Transverse colon (tissue), 4 donors: ENCODE measurements around the gene TNS3. TPM values are rescaled to one million over a fixed set of nuclear protein-coding genes. Genes with fewer than 3 reads are reported as not detected.

Experiments used
- DNase-seq: peaks from one replicate; pipeline ENCODE4 v3.0.0-alpha.2; 2019
- H3K27ac ChIP-seq, 4 donors: fragments of 200-600 bp; sonication (generic); 2 replicates each; pipeline ENCODE4 v1.5.1; 2016 to 2018; ENCODE audit warnings: inconsistent platforms in 4 of 4
- H3K27me3 ChIP-seq: fragments of 200-600 bp; sonication (generic); 2 replicates; pipeline ENCODE4 v1.5.1; 2017; ENCODE audit warnings: inconsistent platforms
- H3K36me3 ChIP-seq, 4 donors: fragments of 200-600 bp; sonication (generic); 2 replicates each; pipeline ENCODE4 v1.5.1; 2017 to 2019; ENCODE audit warnings: inconsistent platforms in 4 of 4
- H3K4me1 ChIP-seq, 4 donors: fragments of 200-600 bp; sonication (generic); 2 replicates each; pipeline ENCODE4 v1.5.1; 2017 to 2020; ENCODE audit warnings: inconsistent platforms in 4 of 4
- H3K4me3 ChIP-seq, 4 donors: fragments of 200-600 bp; sonication (generic); 1 replicate in 1 of 4; 2 replicates in 3 of 4; pipeline versions ENCODE4 v1.5.1 to v1.6.1; 2017 to 2019; ENCODE audit warnings: inconsistent platforms in 4 of 4
- H3K9me3 ChIP-seq, 2 donors: fragments of 200-600 bp; sonication (generic); 2 replicates each; pipeline ENCODE4 v1.5.1; 2017 to 2019; ENCODE audit warnings: inconsistent platforms in 2 of 2
- CTCF ChIP-seq, 5 experiments: fragments of 200-600 bp in 3 of 5; fragments of 450-650 bp in 2 of 5; sonication (generic) in 3 of 5; IDR thresholded peaks; 1 replicate in 2 of 5; 2 replicates in 3 of 5; pipeline ENCODE4 v1.5.1; 2016 to 2017; ENCODE audit warnings: antibody characterized with exemption in 5 of 5, inconsistent platforms in 3 of 5, mild to moderate bottlenecking in 2 of 5, moderate library complexity in 1 of 5
- EP300 ChIP-seq: sonication (generic); formaldehyde crosslinking; IDR thresholded peaks from one replicate; pipeline ENCODE4 v1.6.1; 2017; ENCODE audit warnings: antibody characterized with exemption, low read depth
- POLR2A ChIP-seq: fragments of 450-650 bp; IDR thresholded peaks from one replicate; pipeline ENCODE4 v1.6.1; 2016; ENCODE audit warnings: antibody characterized with exemption, mild to moderate bottlenecking, moderate library complexity
- POLR2AphosphoS5 ChIP-seq, 3 donors: sonication (generic); formaldehyde crosslinking; IDR thresholded peaks; one replicate each; pipeline ENCODE4 v1.6.1; 2016; ENCODE audit warnings: antibody characterized with exemption in 3 of 3
- WGBS, 2 donors: methylation state at CpG; one replicate each; pipeline ENCODE4 v1.1.5; 2018; ENCODE audit warnings: low coverage in 1 of 2; 5-methylcytosine and 5-hydroxymethylcytosine counted together
- in situ Hi-C, 4 donors: fragments of 200-750 bp; cut with MboI; loops; one replicate each; pipeline versions ENCODE4 v1.15.0 to v1.15.1; 2017; ENCODE audit warnings: low sequenced_read_pairs in 3 of 4, low pct_ligation_motif_present in 1 of 4, low pct_unique_long_range_greater_than_20kb in 1 of 4
- intact Hi-C: fragments of 100-400 bp; cut with DNase I; formaldehyde crosslinking; loops from one replicate; pipeline ENCODE4 v1.15.1; 2023; ENCODE audit warnings: low total_unique reads
- total RNA-seq, 4 donors: library from RNA; depleted of rRNA; stranded (reverse); fragments of >200 nt; gene quantifications; one replicate each; pipeline ENCODE4 v1.1.0, GENCODE V29; 2016

Gene TNS3
- total RNA-seq, 4 donors from 2014 or later, result 58.5 to 104 (median 72.7) TPM

GRCh38 chr7:47367369-47367768 lies 214.5 kb downstream of the TNS3 start:
- Histone ChIP-seq H3K36me3 (peaks cover 0 to 7% (median 0%) of the 10 kb centered on the region in 4 donors), H3K4me3 (no peak overlapping the region)
- WGBS, 2 donors, result 83 to 100% methylated on average over 1 to 5 of the region's 5 CpGs

GRCh38 chr7:47366960-47367359 lies 215.0 kb downstream of the TNS3 start:
- no peak overlapping the region for H3K4me3 ChIP-seq
- H3K27me3 ChIP-seq, result no peaks in the 10 kb centered on the region
- no peak overlapping the region for H3K27ac ChIP-seq
- TF ChIP-seq POLR2A (no peak), POLR2AphosphoS5 (IDR thresholded peaks at IDR 0.05) (no peak), EP300 (no peak), CTCF (IDR thresholded peaks at IDR 0.05) (no peak)
- no peak for DNase-seq
- no peaks in the 10 kb centered on the region for H3K9me3 ChIP-seq
- in situ Hi-C loops (no loop called here), intact Hi-C loops (no loop called here)
- WGBS, 2 donors, result 96 to 100% methylated on average over 2 to 8 of the region's 8 CpGs
- peaks cover 5 to 18% (median 11%) of the 10 kb centered on the region in 4 donors for H3K4me1 ChIP-seq
- peaks cover 0 to 7% (median 0%) of the 10 kb centered on the region in 4 donors for H3K36me3 ChIP-seq

More at GRCh38 chr7:47367369-47367768, 214.5 kb downstream of the TNS3 start:
- intact Hi-C loops (no loop called here), in situ Hi-C loops (no loop called here)
- TF ChIP-seq POLR2AphosphoS5 (IDR thresholded peaks at IDR 0.05), result no peak
- TF ChIP-seq POLR2A, result no peak
- no peak for TF ChIP-seq CTCF (IDR thresholded peaks at IDR 0.05)
- TF ChIP-seq EP300, result no peak
- no peaks in the 10 kb centered on the region for H3K9me3 ChIP-seq
- H3K27ac ChIP-seq, result no peak overlapping the region
- peaks cover 8 to 22% (median 13%) of the 10 kb centered on the region in 4 donors for H3K4me1 ChIP-seq
- DNase-seq, result no peak
- H3K27me3 ChIP-seq, result no peaks in the 10 kb centered on the region

GRCh38 chr7:47366211-47366610 lies 215.7 kb downstream of the TNS3 start:
- peaks cover 0 to 7% (median 0%) of the 10 kb centered on the region in 4 donors for H3K36me3 ChIP-seq
- H3K27me3 ChIP-seq, result no peaks in the 10 kb centered on the region
- no peak overlapping the region for H3K27ac ChIP-seq
- in situ Hi-C loops, result no loop called here
- DNase-seq, result no peak
- WGBS, 2 donors, result 70 to 80% methylated on average over 4 to 7 of the region's 7 CpGs
- peaks cover under 1 to 10% (median 5%) of the 10 kb centered on the region in 4 donors for H3K4me1 ChIP-seq
- H3K4me3 ChIP-seq, result no peak overlapping the region
- H3K9me3 ChIP-seq, result no peaks in the 10 kb centered on the region
- TF ChIP-seq CTCF (IDR thresholded peaks at IDR 0.05) (no peak), POLR2AphosphoS5 (IDR thresholded peaks at IDR 0.05) (no peak), POLR2A (no peak), EP300 (no peak)
- intact Hi-C loops, result no loop called here

- in situ Hi-C loops (no loop called here), intact Hi-C loops (no loop called here)
- H3K9me3 ChIP-seq, result no peaks in the 10 kb centered on the region
- WGBS, 2 donors, result 46 to 67% methylated on average over 1 of the region's 1 CpG
- no peak overlapping the region for H3K4me3 ChIP-seq
- no peak for TF ChIP-seq CTCF (IDR thresholded peaks at IDR 0.05)
- TF ChIP-seq EP300, result no peak
- no peak for TF ChIP-seq POLR2A
- no peak for TF ChIP-seq POLR2AphosphoS5 (IDR thresholded peaks at IDR 0.05)
- peaks cover 0 to 6% (median 3%) of the 10 kb centered on the region in 4 donors for H3K4me1 ChIP-seq
- H3K36me3 ChIP-seq, result no peaks in the 10 kb centered on the region
- no peaks in the 10 kb centered on the region for H3K27me3 ChIP-seq
- no peak for DNase-seq
- no peak overlapping the region for H3K27ac ChIP-seq
Measured at GRCh38 chr7:47362984-47363383, 218.9 kb downstream of the TNS3 start.
